ENCODE measurements around the gene SP6.
A peak's percentile ranks its signal among the peaks of the same experiment; 100 is the strongest.

- TF ChIP-seq CTCF (IDR thresholded peaks at IDR 0.05; ENCODE audit: borderline replicate concordance, extremely low read depth, low read length, poor library complexity, severe bottlenecking) (no peak), EZH2 (IDR thresholded peaks at IDR 0.05; ENCODE audit: borderline replicate concordance, low read depth, low read length, severe bottlenecking) (peak; percentile 55)
These were observed 27.5 kb upstream of the SP6 start for GRCh38 chr17:47878203-47879027.
